ENCODE results near the gene MAPK4.
"Not testable (repeated sequence)": the region's sequence is repeated elsewhere in the genome, so short reads cannot be mapped to it uniquely, and the experiment has no call there.

Gene MAPK4

GRCh38 chr18:50578030-50578429, 18.1 kb downstream of the MAPK4 start:
- no peak for DNase-seq

DNA sequence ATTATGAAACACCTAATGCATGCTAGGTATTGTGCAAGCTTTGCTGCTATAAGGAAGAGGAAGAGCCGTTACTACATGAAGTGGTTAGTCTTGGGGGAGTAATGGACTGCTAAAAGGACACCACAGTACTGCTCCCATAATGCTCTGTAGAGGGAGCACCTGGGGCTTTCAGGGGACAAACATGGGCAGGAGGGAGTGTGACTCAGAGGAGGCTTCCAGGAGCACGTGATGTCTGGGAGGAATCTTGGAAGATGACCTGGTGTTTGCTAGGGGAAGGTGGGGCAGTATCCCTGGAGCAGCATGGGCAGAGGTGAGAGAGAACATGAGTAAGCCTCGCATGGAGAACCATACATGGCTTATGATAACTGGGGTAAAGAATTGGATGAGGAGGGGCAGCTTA, 18.8 kb downstream of the MAPK4 start:
- no peak for DNase-seq

- no peak for DNase-seq
These were observed 19.3 kb downstream of the MAPK4 start for GRCh38 chr18:50579061-50579774.

DNA sequence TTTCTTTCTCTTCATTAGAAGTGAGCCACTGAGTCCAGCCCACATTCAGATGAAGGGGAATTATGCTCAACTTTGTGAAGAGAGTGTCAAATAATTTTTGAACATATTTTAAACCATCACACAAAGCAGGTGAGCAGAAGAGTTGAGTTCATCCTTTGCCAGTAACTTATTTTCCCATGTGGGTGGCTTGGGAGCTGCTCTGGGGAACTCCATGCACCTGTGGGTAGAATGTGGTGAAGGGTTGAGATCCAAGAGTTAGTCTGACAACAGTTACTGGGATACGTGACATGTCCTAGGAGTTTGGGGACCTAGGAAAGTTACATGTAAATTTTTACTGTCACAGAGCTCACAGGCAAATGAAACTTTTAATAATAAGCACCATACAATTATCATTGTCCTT, 21.6 kb downstream of the MAPK4 start:
- no peak for DNase-seq

DNA sequence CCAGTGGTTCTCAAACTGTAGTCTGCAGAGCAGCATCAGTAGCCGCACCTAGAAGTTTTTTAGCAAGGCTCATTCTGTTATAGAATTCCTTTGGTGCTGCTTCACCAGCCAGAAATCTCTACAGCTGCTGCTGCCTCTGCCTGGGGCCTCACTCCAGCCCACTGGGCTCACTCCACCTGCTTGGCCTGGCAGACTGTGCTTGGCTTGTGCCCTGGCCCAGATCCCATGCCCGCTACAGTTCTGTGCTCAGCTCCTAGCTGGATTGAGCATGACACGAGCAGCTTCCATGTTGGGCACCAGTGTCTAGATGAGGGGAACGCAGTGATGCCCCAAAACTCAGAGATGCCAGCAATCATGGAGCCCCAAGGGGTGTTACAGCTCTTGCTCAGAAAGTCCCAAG, 22.6 kb downstream of the MAPK4 start:
- DNase-seq: no peak

GRCh38 chr18:50586710-50587109, 26.8 kb downstream of the MAPK4 start:
- DNase-seq: no peak

- DNase-seq: peak; percentile 65
These were observed 30.7 kb downstream of the MAPK4 start for GRCh38 chr18:50590593-50590992.

GRCh38 chr18:50594012-50594411, 34.1 kb downstream of the MAPK4 start:
- DNase-seq: no peak

DNA sequence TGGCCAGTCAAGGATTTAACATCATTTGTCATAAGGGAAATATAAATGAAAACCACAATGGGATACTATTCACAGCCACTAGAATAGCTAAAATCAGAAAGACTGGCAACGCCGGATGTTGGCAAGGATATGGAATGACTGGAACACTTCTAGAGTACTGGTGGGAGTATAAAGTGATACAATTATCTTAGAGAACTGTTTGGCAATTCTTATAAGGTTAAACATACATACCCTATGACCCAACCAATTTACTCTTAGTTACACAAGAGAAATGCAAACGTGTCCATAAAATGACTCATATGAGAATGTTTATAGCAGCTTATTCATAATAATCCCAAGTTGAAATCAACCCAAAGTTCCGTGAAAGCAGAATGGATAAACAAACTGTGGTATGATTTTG, 35.1 kb downstream of the MAPK4 start:
- DNase-seq: no peak

DNA sequence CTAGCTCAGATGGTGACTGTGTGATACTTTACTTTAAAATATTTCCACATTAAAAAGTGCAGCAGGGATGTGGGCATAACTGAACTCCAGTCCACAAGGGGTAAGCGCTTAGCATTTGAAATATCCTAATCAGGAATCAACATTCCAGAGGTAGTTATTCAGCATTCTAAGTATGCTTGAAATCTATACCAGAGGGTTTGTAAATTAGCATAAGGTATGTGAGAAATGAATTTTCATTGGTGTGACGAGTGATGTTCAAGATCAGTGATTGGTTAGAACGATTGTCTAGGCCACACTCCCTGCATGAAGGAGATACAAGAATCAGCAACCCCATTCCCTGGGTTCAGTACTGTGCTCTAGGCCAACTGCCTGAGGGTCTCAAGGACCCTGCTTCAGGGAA, 42.6 kb downstream of the MAPK4 start:
- DNase-seq: no peak

- DNase-seq: no peak
These were observed 46.7 kb downstream of the MAPK4 start for GRCh38 chr18:50606609-50607008.

GRCh38 chr18:50607378-50607926, 47.6 kb downstream of the MAPK4 start:
- DNase-seq: no peak

- DNase-seq: not testable (repeated sequence)
These were observed 49.3 kb downstream of the MAPK4 start for GRCh38 chr18:50609171-50609570.

- DNase-seq: no peak
These were observed 50.5 kb downstream of the MAPK4 start for GRCh38 chr18:50610349-50610748.

GRCh38 chr18:50611529-50611941, 51.6 kb downstream of the MAPK4 start:
- DNase-seq: no peak

GRCh38 chr18:50614838-50615237, 55.0 kb downstream of the MAPK4 start:
- DNase-seq: no peak

GRCh38 chr18:50616484-50617048, 56.7 kb downstream of the MAPK4 start:
- DNase-seq: no peak

- DNase-seq: no peak
These were observed 60.0 kb downstream of the MAPK4 start for GRCh38 chr18:50619861-50620275.

- DNase-seq: no peak
These were observed 60.4 kb downstream of the MAPK4 start for GRCh38 chr18:50620319-50620718.

GRCh38 chr18:50621366-50621765, 61.5 kb downstream of the MAPK4 start:
- no peak for DNase-seq

DNA sequence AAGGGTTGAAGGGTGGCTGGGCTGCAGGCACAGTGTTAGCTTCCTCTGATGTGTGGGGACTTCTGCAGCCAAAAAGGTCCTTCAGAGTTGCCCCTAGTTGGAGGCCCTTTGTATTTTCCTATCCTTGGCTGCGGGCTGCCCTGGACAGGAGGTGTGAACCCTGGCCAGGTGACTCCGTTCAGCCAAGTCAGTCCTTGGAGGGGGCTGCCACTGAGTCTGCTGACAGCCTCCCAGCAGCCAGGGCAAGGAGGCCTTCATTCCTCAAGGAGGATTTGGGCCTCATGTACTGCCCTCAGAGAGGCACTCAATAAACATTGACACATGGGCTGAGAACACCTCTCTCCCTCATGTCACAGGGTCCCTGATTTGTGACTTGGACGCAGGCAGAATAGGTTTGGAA, 62.4 kb downstream of the MAPK4 start:
- no peak for DNase-seq

DNA sequence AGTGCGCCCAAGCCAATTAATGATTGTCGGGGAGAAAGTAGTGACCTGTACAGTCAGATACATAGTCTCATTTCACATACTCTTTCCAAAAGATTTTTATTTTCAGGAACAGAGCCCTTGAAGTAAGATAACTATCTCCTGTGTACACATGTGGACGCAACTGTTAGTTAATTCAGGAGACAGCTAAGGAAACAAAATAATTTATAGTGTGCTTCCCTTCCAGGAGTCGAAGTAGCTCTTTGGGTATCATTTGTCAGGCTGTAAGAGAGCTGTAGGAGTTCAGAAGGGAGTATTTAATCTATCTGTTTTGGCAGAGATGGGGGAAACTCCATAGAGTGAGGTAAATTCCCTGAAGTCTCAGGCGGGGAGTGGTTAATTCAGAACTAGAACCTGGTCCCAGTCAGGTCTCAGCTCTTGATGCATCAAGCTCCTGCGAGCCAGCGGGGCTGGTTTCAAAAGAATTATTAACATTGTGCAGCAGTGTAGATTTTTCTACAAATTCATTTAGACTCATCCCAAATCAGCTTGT, 63.0 kb downstream of the MAPK4 start:
- no peak for DNase-seq

- DNase-seq: no peak
These were observed 63.9 kb downstream of the MAPK4 start for GRCh38 chr18:50623694-50624352.

DNA sequence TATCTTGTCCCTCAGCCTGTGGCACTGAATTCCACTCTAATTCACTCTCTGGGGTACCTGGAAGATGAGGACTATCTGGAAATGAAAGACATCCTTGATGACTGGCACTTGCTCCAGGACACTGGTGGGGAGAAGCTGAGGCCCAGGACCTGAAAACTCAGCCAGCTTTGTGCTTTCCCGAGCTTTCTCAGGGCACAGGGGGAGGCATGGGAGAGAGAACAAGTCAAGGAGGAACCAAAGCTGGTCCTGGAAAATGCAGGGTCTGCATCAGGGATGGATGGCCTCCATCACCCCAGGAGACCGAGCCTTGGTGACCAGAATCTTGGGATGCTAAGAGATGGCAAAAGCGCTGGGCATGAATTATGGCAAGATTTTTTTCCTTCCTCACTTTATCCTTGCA, 65.1 kb downstream of the MAPK4 start:
- DNase-seq: no peak

Data from NCI-H748 treated with DMSO at 0.1 percent for 48 hours (cell line).